SKM-1 (cell line): Measurements from ENCODE around the gene PIBF1.
"Not testable (repeated sequence)": the region's sequence is repeated elsewhere in the genome, so short reads cannot be mapped to it uniquely, and the experiment has no call there.

Experiments
- DNase-seq: peaks from one replicate; lab custom pipeline; 2025; ENCODE audit not compliant: unreplicated experiment; lab: John Stamatoyannopoulos, UW

The PIBF1 gene

GRCh38 chr13:72781451-72782439 lies at the start of gene PIBF1, which contains the start of gene DIS3:
TSS of gene PIBF1 (plus strand) at chr13:72782133. CDS start at chr13:72783470, 1,337 bp downstream.
TSS of gene DIS3 (minus strand) at chr13:72781900. CDS start at chr13:72781832, 68 bp downstream.
- peak; percentile 93 for DNase-seq

GRCh38 chr13:72737033-72737432 lies 44.9 kb upstream of the PIBF1 start:
- DNase-seq, result no peak

GRCh38 chr13:72740015-72740414 lies 41.9 kb upstream of the PIBF1 start:
- DNase-seq, result no peak

- DNase-seq, result no peak
Measured at GRCh38 chr13:72745260-72745659, 36.7 kb upstream of the PIBF1 start.

GRCh38 chr13:72751220-72751619 lies 30.7 kb upstream of the PIBF1 start:
- DNase-seq, result no peak

GRCh38 chr13:72754111-72754510 lies 27.8 kb upstream of the PIBF1 start:
- DNase-seq, result no peak

- DNase-seq, result no peak
Measured at GRCh38 chr13:72757792-72758535, 24.0 kb upstream of the PIBF1 start.

- DNase-seq, result no peak
Measured at GRCh38 chr13:72760189-72760588, 21.7 kb upstream of the PIBF1 start.

GRCh38 chr13:72763411-72763810 lies 18.5 kb upstream of the PIBF1 start:
- DNase-seq, result no peak

GRCh38 chr13:72774019-72774418 lies 7.9 kb upstream of the PIBF1 start:
- DNase-seq, result no peak

GRCh38 chr13:72782717-72783116 lies 784 bp downstream of the PIBF1 start:
- DNase-seq, result no peak

- DNase-seq, result not testable (repeated sequence)
Measured at GRCh38 chr13:72784679-72785078, 2.7 kb downstream of the PIBF1 start.

- no peak for DNase-seq
Measured at GRCh38 chr13:72788831-72789230, 6.9 kb downstream of the PIBF1 start.

GRCh38 chr13:72792640-72793039 lies 10.7 kb downstream of the PIBF1 start:
- DNase-seq, result no peak

GRCh38 chr13:72798817-72799216 lies 16.9 kb downstream of the PIBF1 start:
- no peak for DNase-seq

- no peak for DNase-seq
Measured at GRCh38 chr13:72804301-72804700, 22.4 kb downstream of the PIBF1 start.

- DNase-seq, result peak; percentile 78
Measured at GRCh38 chr13:72805676-72806346, 23.9 kb downstream of the PIBF1 start.

- not testable (repeated sequence) for DNase-seq
Measured at GRCh38 chr13:72806514-72806913, 24.6 kb downstream of the PIBF1 start.

GRCh38 chr13:72808917-72809500 lies 27.1 kb downstream of the PIBF1 start:
- DNase-seq, result no peak

- DNase-seq, result no peak
Measured at GRCh38 chr13:72820156-72820897, 38.4 kb downstream of the PIBF1 start.
